Measurements from ENCODE around the gene LAMB4.

DNA sequence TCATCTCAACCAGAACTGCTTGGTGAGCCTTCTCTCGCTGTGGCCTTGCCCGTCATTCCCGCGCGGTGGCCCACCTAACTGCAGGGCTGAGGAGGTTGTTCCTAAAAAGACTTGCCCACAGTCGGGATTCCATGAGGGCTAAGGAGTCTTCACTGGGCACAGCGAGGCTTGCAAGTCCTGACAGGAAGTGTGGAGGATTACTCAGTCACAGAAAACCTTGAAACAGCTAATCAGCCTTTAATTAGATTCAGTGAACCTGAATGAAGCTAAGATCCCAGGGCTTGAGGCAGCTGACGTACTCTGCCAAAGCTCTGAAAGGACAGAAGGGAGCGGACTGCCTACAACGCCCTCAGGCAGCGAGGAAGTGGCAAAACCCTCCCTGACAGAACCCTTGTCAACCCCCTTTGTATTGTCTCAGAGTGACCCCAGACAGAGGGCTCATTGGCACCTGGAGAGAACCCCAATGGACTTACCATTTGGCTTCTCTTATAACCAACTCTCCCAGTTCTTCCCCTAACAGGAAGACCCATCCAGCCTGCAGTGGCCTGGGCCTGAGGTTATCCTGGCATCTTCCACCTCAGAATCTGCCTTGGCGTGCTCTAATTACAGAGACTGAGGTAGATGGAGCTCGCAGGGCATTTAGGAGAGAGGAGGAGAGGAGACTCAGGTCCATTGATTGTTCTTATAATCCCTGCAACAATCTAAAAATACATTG lies 2.5 kb upstream of the LAMB4 start:
- TF ChIP-seq, protein P1, sequence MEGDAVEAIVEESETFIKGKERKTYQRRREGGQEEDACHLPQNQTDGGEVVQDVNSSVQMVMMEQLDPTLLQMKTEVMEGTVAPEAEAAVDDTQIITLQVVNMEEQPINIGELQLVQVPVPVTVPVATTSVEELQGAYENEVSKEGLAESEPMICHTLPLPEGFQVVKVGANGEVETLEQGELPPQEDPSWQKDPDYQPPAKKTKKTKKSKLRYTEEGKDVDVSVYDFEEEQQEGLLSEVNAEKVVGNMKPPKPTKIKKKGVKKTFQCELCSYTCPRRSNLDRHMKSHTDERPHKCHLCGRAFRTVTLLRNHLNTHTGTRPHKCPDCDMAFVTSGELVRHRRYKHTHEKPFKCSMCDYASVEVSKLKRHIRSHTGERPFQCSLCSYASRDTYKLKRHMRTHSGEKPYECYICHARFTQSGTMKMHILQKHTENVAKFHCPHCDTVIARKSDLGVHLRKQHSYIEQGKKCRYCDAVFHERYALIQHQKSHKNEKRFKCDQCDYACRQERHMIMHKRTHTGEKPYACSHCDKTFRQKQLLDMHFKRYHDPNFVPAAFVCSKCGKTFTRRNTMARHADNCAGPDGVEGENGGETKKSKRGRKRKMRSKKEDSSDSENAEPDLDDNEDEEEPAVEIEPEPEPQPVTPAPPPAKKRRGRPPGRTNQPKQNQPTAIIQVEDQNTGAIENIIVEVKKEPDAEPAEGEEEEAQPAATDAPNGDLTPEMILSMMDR (IDR thresholded peaks at IDR 0.05), result no peak
- TF ChIP-seq POLR2A (IDR thresholded peaks at IDR 0.05), result no peak

Data from Peyer's patch (tissue), 4 donors.